Activated CD4-positive, alpha-beta T cell treated with anti-CD3 and anti-CD28 coated beads for 4 hours (primary cell): Measurements from ENCODE around the gene WASF3.
"Not testable (repeated sequence)": the region's sequence is repeated elsewhere in the genome, so short reads cannot be mapped to it uniquely, and the experiment has no call there.

Experiments used
- DNase-seq, 2 donors: peaks; one replicate each; pipeline ENCODE4 v3.0.0-alpha.2; 2020

WASF3 gene

GRCh38 chr13:26591672-26592071, 34.2 kb downstream of the WASF3 start:
- no peak for DNase-seq

- no peak for DNase-seq
Observed at GRCh38 chr13:26593661-26594060, 36.2 kb downstream of the WASF3 start.

- no peak for DNase-seq
Observed at GRCh38 chr13:26594363-26594762, 36.9 kb downstream of the WASF3 start.

GRCh38 chr13:26596458-26596857, 39.0 kb downstream of the WASF3 start:
- no peak for DNase-seq

GRCh38 chr13:26599403-26599802, 41.9 kb downstream of the WASF3 start:
- DNase-seq: no peak

- DNase-seq: no peak
Observed at GRCh38 chr13:26599860-26600259, 42.4 kb downstream of the WASF3 start.

GRCh38 chr13:26600343-26600742, 42.9 kb downstream of the WASF3 start:
- no peak for DNase-seq

GRCh38 chr13:26601669-26602068, 44.2 kb downstream of the WASF3 start:
- DNase-seq: no peak

GRCh38 chr13:26602783-26603182, 45.3 kb downstream of the WASF3 start:
- DNase-seq: no peak

GRCh38 chr13:26604784-26605545, 47.5 kb downstream of the WASF3 start:
- no peak for DNase-seq

- no peak for DNase-seq
Observed at GRCh38 chr13:26605845-26606244, 48.4 kb downstream of the WASF3 start.

GRCh38 chr13:26606631-26607030, 49.1 kb downstream of the WASF3 start:
- DNase-seq: no peak

- DNase-seq: no peak
Observed at GRCh38 chr13:26614721-26615120, 57.2 kb downstream of the WASF3 start.

- DNase-seq: no peak
Observed at GRCh38 chr13:26616126-26616525, 58.6 kb downstream of the WASF3 start.

GRCh38 chr13:26618726-26619125, 61.2 kb downstream of the WASF3 start:
- DNase-seq: no peak

- DNase-seq: no peak
Observed at GRCh38 chr13:26619358-26619757, 61.9 kb downstream of the WASF3 start.

- DNase-seq: no peak
Observed at GRCh38 chr13:26621731-26622401, 64.4 kb downstream of the WASF3 start.

GRCh38 chr13:26623125-26623524, 65.6 kb downstream of the WASF3 start:
- no peak for DNase-seq

- DNase-seq: no peak
Observed at GRCh38 chr13:26624572-26624971, 67.1 kb downstream of the WASF3 start.

- DNase-seq: no peak
Observed at GRCh38 chr13:26626271-26626670, 68.8 kb downstream of the WASF3 start.

- no peak for DNase-seq
Observed at GRCh38 chr13:26628706-26629105, 71.2 kb downstream of the WASF3 start.

GRCh38 chr13:26629260-26629825, 71.9 kb downstream of the WASF3 start:
- DNase-seq: no peak

GRCh38 chr13:26635634-26636033, 78.2 kb downstream of the WASF3 start:
- DNase-seq: not testable (repeated sequence)

- not testable (repeated sequence) for DNase-seq
Observed at GRCh38 chr13:26636073-26636472, 78.6 kb downstream of the WASF3 start.
